ENCODE measurements around the gene MSH5.
"Not testable (repeated sequence)": the region's sequence is repeated elsewhere in the genome, so short reads cannot be mapped to it uniquely, and the experiment has no call there.

Gene MSH5

GRCh38 chr6:31702819-31703716 is 36.7 kb upstream of the MSH5 start, which contains the start of gene ABHD16A:
TSS of gene ABHD16A (minus strand) at chr6:31703324. CDS start at chr6:31703281, 43 bp downstream.
- peak; percentile 92 to 98 for DNase-seq (ENCODE audit: low read depth in 1 of 2, low spot score in 1 of 2)
- in situ Hi-C loops (cut with HindIII; ENCODE audit: low pct_unique_long_range_greater_than_20kb, low sequenced_read_pairs): no loop called here
- no peak for TF ChIP-seq JUND (IDR thresholded peaks at IDR 0.05; ENCODE audit: low read depth)

- no peak for DNase-seq (ENCODE audit: low read depth in 1 of 2, low spot score in 1 of 2)
- TF ChIP-seq JUND (IDR thresholded peaks at IDR 0.05; ENCODE audit: low read depth): no peak
- in situ Hi-C loops (cut with HindIII; ENCODE audit: low pct_unique_long_range_greater_than_20kb, low sequenced_read_pairs): no loop called here
Measured at GRCh38 chr6:31705931-31706330, 33.9 kb upstream of the MSH5 start.

- in situ Hi-C loops (cut with HindIII; ENCODE audit: low pct_unique_long_range_greater_than_20kb, low sequenced_read_pairs): no loop called here
- no peak for TF ChIP-seq JUND (IDR thresholded peaks at IDR 0.05; ENCODE audit: low read depth)
- no peak for DNase-seq (ENCODE audit: low read depth in 1 of 2, low spot score in 1 of 2)
Measured at GRCh38 chr6:31706599-31706998, 33.2 kb upstream of the MSH5 start, which contains the start of gene LY6G6F. TSS of gene LY6G6F (plus strand) at chr6:31706866. CDS start at chr6:31706907, 41 bp downstream.

GRCh38 chr6:31707701-31708100 is 32.1 kb upstream of the MSH5 start:
- TF ChIP-seq JUND (IDR thresholded peaks at IDR 0.05; ENCODE audit: low read depth): no peak
- in situ Hi-C loops (cut with HindIII; ENCODE audit: low pct_unique_long_range_greater_than_20kb, low sequenced_read_pairs): no loop called here
- no peak for DNase-seq (ENCODE audit: low read depth in 1 of 2, low spot score in 1 of 2)

- TF ChIP-seq JUND (IDR thresholded peaks at IDR 0.05; ENCODE audit: low read depth): no peak
Measured at GRCh38 chr6:31708224-31708623, 31.6 kb upstream of the MSH5 start.

GRCh38 chr6:31709157-31709556 is 30.6 kb upstream of the MSH5 start:
- DNase-seq (ENCODE audit: low read depth in 1 of 2, low spot score in 1 of 2); in situ Hi-C loops (cut with HindIII; ENCODE audit: low pct_unique_long_range_greater_than_20kb, low sequenced_read_pairs): not testable (repeated sequence)

More at GRCh38 chr6:31708224-31708623, 31.6 kb upstream of the MSH5 start:
- DNase-seq (ENCODE audit: low read depth in 1 of 2, low spot score in 1 of 2): no peak
- in situ Hi-C loops (cut with HindIII; ENCODE audit: low pct_unique_long_range_greater_than_20kb, low sequenced_read_pairs): no loop called here

GRCh38 chr6:31710523-31711219 is 29.1 kb upstream of the MSH5 start:
- in situ Hi-C loops (cut with HindIII; ENCODE audit: low pct_unique_long_range_greater_than_20kb, low sequenced_read_pairs): no loop called here
- DNase-seq (ENCODE audit: low read depth in 1 of 2, low spot score in 1 of 2): no peak
- no peak for TF ChIP-seq JUND (IDR thresholded peaks at IDR 0.05; ENCODE audit: low read depth)

- no peak for DNase-seq (ENCODE audit: low read depth in 1 of 2, low spot score in 1 of 2)
- in situ Hi-C loops (cut with HindIII; ENCODE audit: low pct_unique_long_range_greater_than_20kb, low sequenced_read_pairs): no loop called here
- no peak for TF ChIP-seq JUND (IDR thresholded peaks at IDR 0.05; ENCODE audit: low read depth)
Measured at GRCh38 chr6:31711233-31711632, 28.6 kb upstream of the MSH5 start.

GRCh38 chr6:31712296-31712695 is 27.5 kb upstream of the MSH5 start:
- peak; percentile 83 for DNase-seq (ENCODE audit: low read depth in 1 of 2, low spot score in 1 of 2)
- no peak for TF ChIP-seq JUND (IDR thresholded peaks at IDR 0.05; ENCODE audit: low read depth)
- in situ Hi-C loops (cut with HindIII; ENCODE audit: low pct_unique_long_range_greater_than_20kb, low sequenced_read_pairs): no loop called here

GRCh38 chr6:31713465-31713864 is 26.3 kb upstream of the MSH5 start:
- DNase-seq (ENCODE audit: low read depth in 1 of 2, low spot score in 1 of 2): no peak
- in situ Hi-C loops (cut with HindIII; ENCODE audit: low pct_unique_long_range_greater_than_20kb, low sequenced_read_pairs): no loop called here
- TF ChIP-seq JUND (IDR thresholded peaks at IDR 0.05; ENCODE audit: low read depth): no peak

GRCh38 chr6:31713991-31714684 is 25.7 kb upstream of the MSH5 start:
- no peak for TF ChIP-seq JUND (IDR thresholded peaks at IDR 0.05; ENCODE audit: low read depth)
- no peak for DNase-seq (ENCODE audit: low read depth in 1 of 2, low spot score in 1 of 2)
- in situ Hi-C loops (cut with HindIII; ENCODE audit: low pct_unique_long_range_greater_than_20kb, low sequenced_read_pairs): no loop called here
